ENCODE results near the gene CDKN3.
A peak's percentile ranks its signal among the peaks of the same experiment; 100 is the strongest.
"Not testable (repeated sequence)": the region's sequence is repeated elsewhere in the genome, so short reads cannot be mapped to it uniquely, and the experiment has no call there.

CDKN3 gene

GRCh38 chr14:54424479-54424901 lies 27.7 kb downstream of the CDKN3 start:
- no peak for DNase-seq (ENCODE audit: low spot score)

DNA sequence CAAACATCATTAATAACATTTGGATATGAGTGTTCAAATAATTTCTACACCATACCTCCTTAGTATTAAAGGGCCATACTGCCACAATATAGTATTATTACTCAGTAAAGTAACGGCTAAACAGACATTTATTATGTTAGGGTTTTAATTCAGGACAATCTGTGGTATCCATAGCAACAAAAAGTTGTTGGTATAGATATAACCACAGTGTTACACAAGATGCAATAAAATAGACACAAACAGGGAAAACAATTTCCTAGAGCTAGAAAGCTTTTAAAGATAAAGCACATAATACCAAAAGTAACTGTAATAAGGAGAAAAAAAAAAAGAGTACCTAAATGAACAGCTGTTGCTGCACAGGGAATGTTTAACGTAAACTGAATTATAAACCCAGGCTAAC lies 28.3 kb downstream of the CDKN3 start:
- no peak for DNase-seq (ENCODE audit: low spot score)

GRCh38 chr14:54425537-54426274 lies 28.9 kb downstream of the CDKN3 start:
- DNase-seq (ENCODE audit: low spot score), result no peak

DNA sequence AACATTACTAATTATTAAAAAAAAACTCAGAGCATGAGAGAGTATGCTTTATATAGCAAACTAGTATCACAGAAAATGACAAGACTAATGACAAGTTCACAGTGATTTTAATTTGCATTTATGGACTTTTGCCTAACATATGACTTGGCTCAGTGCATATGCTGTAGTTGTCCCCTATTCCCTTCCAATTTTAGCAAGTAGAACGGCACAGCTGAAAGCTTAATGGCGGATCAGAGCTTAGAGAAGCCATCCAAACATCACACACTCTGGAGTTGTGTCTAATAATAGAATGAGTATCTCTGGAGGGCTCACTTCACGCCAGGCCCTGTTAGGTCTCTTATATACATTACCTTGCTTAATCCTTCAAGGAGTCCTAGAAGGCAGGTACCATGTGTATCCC lies 31.1 kb downstream of the CDKN3 start:
- no peak for DNase-seq (ENCODE audit: low spot score)

- no peak for DNase-seq (ENCODE audit: low spot score)
Measured at GRCh38 chr14:54428527-54428926, 31.7 kb downstream of the CDKN3 start.

GRCh38 chr14:54435500-54435981 lies 38.7 kb downstream of the CDKN3 start:
- DNase-seq (ENCODE audit: low spot score), result no peak

DNA sequence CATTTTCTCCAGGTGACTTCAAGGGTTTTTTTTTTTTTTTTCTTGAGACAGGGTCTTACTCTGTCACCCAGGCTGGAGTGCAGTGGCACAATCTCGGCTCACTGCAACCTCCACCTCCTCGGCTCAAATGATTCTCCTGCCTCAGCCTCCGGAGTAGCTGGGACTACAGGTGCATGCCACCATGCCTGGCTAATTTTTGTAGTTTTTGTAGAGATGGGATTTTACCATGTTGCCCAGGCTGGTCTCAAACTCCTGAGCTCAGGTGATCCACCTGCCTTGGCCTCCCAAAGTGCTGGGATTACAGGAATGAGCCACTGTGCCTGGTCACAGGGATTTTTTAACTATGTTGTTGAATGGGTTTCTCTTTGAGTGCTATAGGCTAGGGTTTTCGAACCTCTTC lies 41.1 kb downstream of the CDKN3 start:
- DNase-seq (ENCODE audit: low spot score), result not testable (repeated sequence)

- DNase-seq (ENCODE audit: low spot score), result no peak
Measured at GRCh38 chr14:54438703-54439102, 41.9 kb downstream of the CDKN3 start.

- DNase-seq (ENCODE audit: low spot score), result no peak
Measured at GRCh38 chr14:54440037-54440436, 43.2 kb downstream of the CDKN3 start.

DNA sequence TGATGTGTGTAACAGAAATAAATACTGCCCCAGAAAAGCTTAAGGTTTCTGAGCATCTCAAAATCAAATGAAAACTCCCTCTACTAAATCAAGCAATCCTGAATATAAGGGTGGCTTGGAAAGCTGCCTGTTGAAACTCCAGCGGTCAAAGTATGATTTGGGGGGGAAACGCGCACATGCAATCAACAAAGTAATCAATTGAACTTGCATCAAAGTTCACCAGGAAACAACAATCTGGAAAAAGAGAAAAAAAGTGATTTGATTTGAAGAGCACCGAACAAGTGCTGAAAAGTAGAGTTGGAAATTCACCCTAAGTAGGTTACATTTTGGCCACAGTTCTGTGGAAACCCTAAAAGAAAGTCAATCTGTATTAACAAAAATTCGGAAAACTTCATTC lies 43.7 kb downstream of the CDKN3 start:
- DNase-seq (ENCODE audit: low spot score), result no peak

DNA sequence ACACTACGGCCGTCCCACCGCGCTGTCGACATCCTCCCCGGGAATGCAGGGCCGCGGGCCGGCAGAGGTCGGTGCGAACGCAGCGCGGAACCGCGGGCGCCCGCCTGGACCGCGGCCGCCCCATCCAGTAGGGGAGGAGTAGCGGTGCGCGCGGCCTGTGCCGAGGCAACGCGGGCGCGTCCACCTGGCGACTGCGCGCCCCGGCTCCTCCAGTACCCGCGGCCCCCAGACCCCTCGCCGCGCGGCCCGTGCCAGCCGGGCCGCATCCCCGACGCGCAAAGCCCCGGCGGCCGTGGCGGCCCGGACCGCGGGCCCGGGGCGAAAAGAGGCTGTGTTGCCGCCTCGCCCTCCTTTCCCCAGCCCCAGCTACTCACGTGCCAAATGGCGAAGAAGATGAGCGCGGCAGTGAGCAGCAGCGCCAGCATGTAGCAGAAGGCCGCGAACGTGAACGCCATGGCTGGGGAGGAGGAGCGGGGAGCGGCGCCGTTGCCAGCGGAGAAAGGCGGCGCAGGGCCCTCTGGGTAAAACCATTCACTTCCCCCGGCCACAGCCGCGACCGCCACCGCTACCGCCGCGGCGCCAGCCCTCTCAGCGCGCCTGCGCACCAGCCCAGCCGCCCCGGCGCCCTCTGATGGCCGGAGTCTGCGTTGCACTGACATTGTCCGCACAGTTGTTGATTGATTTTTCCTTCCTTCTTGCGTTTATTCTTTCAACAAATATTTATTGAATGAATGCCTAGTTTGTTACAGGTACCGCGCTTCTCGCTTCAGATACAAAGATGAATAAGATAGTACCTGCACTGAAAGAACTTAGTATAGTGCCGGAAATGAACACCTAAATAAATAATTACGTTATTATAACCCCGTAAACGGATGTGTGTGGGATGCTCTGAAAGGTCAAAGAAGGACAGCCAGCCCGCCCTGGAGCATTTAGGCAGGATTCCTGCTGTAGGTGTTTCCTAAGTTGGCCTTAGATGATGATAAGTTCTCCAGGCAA lies 44.4 kb downstream of the CDKN3 start, which contains the start of gene CNIH1:
TSS of gene CNIH1 (minus strand) at position 502 of the 996 bp plus-strand sequence. CDS start at position 455, 47 bp downstream.
- DNase-seq (ENCODE audit: low spot score), result peak; percentile 83

GRCh38 chr14:54442961-54443360 lies 46.2 kb downstream of the CDKN3 start:
- DNase-seq (ENCODE audit: low spot score), result not testable (repeated sequence)

GRCh38 chr14:54443981-54444380 lies 47.2 kb downstream of the CDKN3 start:
- DNase-seq (ENCODE audit: low spot score), result no peak

DNA sequence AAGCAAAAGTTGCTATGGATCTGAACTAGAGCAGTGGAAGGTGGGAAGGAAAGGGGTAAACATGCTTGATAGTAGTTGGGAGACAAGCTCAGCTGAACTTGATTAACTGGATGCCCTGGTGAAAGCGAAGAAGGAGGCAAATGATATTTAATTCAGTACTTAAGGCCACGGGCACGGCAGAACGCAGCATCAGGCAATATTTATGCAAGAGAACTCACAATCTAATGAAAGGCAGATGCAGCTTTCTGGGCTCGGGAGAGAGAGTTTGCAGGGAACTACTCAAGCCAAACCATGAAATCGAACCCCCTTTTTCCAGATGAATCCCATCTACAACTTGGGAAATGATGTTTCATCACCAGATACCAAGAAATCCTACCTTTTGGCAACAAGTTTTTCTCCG lies 47.9 kb downstream of the CDKN3 start:
- DNase-seq (ENCODE audit: low spot score), result no peak

DNA sequence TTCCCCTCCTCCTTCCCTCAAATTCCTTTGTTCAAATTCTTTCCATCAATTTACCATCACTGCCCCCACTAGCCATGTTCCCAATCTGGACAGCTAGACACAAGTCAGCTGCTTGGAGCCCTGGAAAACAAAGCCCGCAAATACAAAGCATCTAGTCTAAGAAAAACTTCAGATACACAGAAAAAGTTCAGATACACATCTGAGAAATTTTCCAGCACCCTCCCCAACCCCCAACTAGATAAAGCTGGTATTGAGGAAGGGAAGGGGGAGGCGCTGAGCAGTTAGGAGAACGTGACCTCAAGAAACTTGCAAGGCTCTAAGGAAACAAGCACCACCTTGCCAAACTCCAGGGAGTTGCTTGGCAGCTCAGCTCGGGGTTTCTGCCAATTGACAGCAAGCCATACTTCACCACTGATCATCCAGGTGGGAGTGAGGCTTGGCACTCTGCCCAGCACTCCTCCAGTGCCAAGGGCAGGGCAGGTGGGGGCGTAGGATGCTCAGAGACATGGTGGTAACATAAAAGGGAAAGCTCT lies 49.4 kb downstream of the CDKN3 start:
- no peak for DNase-seq (ENCODE audit: low spot score)

DNA sequence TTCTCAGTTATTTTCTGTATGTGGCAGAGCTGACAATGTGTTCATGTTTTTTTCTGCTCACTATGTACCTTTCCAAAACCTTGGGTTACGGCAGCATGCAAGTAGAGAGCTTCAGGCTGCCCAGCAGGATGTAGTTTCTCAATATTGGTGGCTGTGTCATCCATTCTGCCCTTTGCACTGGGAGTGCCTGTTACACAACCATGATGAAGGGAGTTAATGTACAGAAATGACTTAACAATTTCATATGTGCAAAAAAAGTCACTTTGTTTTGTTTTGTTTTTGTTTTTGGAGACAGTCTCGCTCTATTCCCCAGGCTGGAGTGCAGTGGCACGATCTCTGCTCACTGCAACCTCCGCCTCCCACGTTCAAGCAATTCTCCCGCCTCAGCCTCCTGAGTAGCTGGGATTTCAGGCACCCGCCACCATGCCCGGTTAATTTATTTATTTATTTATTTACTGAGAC lies 50.5 kb downstream of the CDKN3 start:
- no peak for DNase-seq (ENCODE audit: low spot score)

DNA sequence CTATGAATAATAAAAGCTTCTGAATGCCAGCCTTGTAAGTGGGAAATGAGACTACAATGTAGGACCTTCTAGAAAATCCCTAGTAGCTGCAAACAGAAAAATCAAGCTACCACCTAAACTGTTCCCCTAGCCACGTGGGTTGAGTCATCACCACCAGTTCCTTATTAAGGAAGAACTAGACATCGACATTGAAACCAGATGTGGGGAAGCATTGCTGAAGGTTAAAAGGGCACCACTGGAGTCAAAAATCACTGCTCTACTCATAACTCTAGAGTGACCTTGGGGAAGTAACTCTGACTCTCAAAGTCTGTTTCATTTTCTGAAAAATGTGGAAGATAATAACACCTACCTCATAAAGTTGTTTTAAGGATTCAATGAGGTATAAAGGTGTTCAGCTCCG lies 53.7 kb downstream of the CDKN3 start:
- no peak for DNase-seq (ENCODE audit: low spot score)

DNA sequence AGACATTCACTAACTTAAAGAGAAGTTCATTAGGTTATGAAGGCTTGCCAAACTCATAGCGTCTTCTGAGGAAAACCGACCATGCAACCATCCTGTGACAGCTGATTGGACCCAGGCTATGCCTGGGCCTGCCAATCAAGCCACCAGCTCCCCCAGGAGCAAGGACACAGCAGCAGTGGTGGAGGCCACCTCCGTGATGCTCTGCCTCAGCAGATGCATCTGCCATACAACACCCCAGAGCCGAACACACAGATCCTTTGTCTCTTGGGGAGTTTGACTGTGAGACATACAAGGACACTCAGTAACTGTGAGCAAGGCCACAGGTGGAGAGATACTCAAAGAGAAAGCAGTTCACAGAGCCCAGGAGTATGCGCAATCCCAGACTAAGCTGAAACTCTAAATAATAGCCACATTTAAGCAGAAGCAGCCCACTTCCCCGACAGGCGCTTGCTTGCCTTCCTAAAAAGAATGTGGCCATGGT lies 54.4 kb downstream of the CDKN3 start:
- no peak for DNase-seq (ENCODE audit: low spot score)

- DNase-seq (ENCODE audit: low spot score), result no peak
Measured at GRCh38 chr14:54451961-54452360, 55.2 kb downstream of the CDKN3 start.

- no peak for DNase-seq (ENCODE audit: low spot score)
Measured at GRCh38 chr14:54453252-54453651, 56.4 kb downstream of the CDKN3 start.

GRCh38 chr14:54453990-54454389 lies 57.2 kb downstream of the CDKN3 start:
- DNase-seq (ENCODE audit: low spot score), result not testable (repeated sequence)

- DNase-seq (ENCODE audit: low spot score), result no peak
Measured at GRCh38 chr14:54455363-54455762, 58.6 kb downstream of the CDKN3 start.

Measured in pons (tissue), 1 donor.